Progenitor cell of endocrine pancreas (in vitro differentiated cells): ENCODE measurements around the gene BNC2. TPM values are rescaled to one million over a fixed set of nuclear protein-coding genes. Genes with fewer than 3 reads are reported as not detected.

ENCODE experiments used
- DNase-seq: peaks from one replicate; pipeline ENCODE4 v3.0.0; 2021; ENCODE audit warnings: low spot score; ENCODE audit not compliant: unreplicated experiment
- H3K27ac Mint-ChIP-seq: 2 replicates; pipeline ENCODE4 v1.8.0; 2021; ENCODE audit warnings: mild to moderate bottlenecking, moderate library complexity, mixed read lengths
- H3K27me3 Mint-ChIP-seq: 2 replicates; pipeline ENCODE4 v1.8.0; 2021; ENCODE audit warnings: mixed read lengths
- H3K36me3 Mint-ChIP-seq: 2 replicates; pipeline ENCODE4 v1.8.0; 2022; ENCODE audit warnings: mixed read lengths; ENCODE audit not compliant: insufficient read depth
- H3K4me1 Mint-ChIP-seq: 2 replicates; pipeline ENCODE4 v1.8.0; 2021; ENCODE audit warnings: low read depth, mixed read lengths
- H3K4me3 Mint-ChIP-seq: 2 replicates; pipeline ENCODE4 v1.8.0; 2021; ENCODE audit warnings: low read depth, mild to moderate bottlenecking, moderate library complexity, mixed read lengths
- H3K9me3 Mint-ChIP-seq: 2 replicates; pipeline ENCODE4 v1.8.0; 2021; ENCODE audit warnings: low read depth, mixed read lengths
- total RNA-seq: library from RNA; stranded (reverse); gene quantifications from 2 replicates; pipeline ENCODE4 v1.2.1, GENCODE V29; 2021
- TF ChIP-seq, protein P1 (sequence below): fragments of 200-600 bp; sonication (generic); IDR thresholded peaks from one replicate; pipeline ENCODE4 v1.5.0; 2021; ENCODE audit warnings: antibody characterized with exemption, mild to moderate bottlenecking; ENCODE audit not compliant: unreplicated experiment

The BNC2 gene
- total RNA-seq, 1 donor from 2014 or later = 1.0 TPM

DNA sequence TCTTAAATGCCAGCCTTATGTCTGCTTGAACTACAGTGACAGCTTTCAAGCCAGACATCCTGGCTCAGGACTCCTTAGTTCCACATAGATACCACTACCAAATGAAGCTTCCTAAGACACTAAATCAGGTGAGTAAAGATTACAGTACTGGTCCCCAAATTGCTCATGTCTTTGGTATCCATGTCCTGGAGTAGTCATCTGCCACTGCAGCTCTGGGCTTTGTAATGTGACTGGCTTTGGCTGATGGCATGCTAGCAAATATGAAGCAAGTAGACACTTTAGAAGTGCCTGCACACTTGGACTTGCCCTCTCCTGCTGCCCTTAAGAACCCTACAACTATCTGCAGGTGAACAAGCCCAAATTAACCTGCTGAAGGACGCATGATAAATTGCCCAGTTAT, 334.9 kb downstream of the BNC2 start:
- no peaks in the 10 kb centered on the region for H3K27me3 Mint-ChIP-seq
- TF ChIP-seq, protein P1, sequence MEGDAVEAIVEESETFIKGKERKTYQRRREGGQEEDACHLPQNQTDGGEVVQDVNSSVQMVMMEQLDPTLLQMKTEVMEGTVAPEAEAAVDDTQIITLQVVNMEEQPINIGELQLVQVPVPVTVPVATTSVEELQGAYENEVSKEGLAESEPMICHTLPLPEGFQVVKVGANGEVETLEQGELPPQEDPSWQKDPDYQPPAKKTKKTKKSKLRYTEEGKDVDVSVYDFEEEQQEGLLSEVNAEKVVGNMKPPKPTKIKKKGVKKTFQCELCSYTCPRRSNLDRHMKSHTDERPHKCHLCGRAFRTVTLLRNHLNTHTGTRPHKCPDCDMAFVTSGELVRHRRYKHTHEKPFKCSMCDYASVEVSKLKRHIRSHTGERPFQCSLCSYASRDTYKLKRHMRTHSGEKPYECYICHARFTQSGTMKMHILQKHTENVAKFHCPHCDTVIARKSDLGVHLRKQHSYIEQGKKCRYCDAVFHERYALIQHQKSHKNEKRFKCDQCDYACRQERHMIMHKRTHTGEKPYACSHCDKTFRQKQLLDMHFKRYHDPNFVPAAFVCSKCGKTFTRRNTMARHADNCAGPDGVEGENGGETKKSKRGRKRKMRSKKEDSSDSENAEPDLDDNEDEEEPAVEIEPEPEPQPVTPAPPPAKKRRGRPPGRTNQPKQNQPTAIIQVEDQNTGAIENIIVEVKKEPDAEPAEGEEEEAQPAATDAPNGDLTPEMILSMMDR = no peak
- no peak for DNase-seq
- H3K9me3 Mint-ChIP-seq = no peaks in the 10 kb centered on the region
- H3K4me3 Mint-ChIP-seq = no peak overlapping the region
- H3K4me1 Mint-ChIP-seq = no peaks in the 10 kb centered on the region
- no peak overlapping the region for H3K27ac Mint-ChIP-seq
- H3K36me3 Mint-ChIP-seq = no peaks in the 10 kb centered on the region

DNA sequence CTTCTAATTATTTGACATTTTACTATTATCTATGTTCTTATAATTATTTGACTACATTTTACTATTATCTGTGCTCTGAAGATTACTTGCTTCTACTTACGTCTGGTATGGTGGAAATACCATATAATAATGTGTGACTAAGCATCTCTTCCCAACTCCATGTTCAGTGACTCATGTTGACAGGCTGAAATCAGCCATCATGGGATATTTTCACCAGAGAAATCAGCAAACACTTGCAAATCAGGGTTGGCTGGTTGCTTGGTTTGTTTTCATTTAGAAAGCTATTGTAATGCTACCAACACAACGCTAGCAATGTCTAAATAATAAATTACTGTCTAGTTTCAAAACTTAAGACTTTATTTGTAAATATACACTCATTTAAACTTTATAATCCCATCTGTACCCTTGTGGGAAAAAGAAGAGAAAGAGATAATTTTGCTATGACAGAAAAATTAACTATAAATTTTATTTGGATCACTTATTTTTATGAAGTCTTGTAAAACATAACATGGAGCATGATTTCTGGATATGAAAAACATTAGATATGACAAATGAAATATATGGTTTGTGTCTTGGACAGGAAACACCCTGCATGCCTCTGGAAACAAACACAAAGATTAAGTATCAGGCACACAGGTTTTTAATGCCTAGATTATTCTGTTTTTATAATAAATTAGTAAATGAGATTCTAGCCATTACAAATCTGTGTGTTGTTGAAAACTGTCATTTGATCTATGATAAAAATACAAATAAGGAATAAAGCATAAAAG, 337.6 kb downstream of the BNC2 start:
- no peaks in the 10 kb centered on the region for H3K4me1 Mint-ChIP-seq
- TF ChIP-seq, protein P1 = no peak
- H3K27ac Mint-ChIP-seq = no peak overlapping the region
- no peaks in the 10 kb centered on the region for H3K27me3 Mint-ChIP-seq
- no peak for DNase-seq
- H3K9me3 Mint-ChIP-seq = no peaks in the 10 kb centered on the region
- no peaks in the 10 kb centered on the region for H3K36me3 Mint-ChIP-seq
- H3K4me3 Mint-ChIP-seq = no peak overlapping the region

DNA sequence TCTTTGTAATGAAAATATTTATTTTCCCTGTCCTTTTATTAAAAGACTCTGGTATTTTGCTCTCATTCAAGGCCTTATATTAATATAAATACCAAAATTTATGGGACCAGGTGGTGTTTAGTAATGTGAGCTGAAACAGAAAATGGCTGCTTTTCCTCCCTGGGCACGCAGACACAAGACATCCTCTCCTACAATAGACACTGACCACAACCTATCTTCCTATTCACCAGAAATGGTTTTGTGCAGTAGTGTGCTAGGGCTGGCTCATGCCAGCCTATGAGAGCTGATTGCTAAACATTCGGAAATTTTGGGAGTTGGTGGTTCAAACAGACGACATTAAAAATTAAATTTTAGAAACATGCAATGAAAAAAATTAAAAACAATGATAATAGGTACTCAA, 338.2 kb downstream of the BNC2 start:
- H3K27ac Mint-ChIP-seq = no peak overlapping the region
- no peaks in the 10 kb centered on the region for H3K27me3 Mint-ChIP-seq
- no peak for DNase-seq
- TF ChIP-seq, protein P1 = no peak
- H3K4me3 Mint-ChIP-seq = no peak overlapping the region
- H3K9me3 Mint-ChIP-seq = no peaks in the 10 kb centered on the region
- no peaks in the 10 kb centered on the region for H3K36me3 Mint-ChIP-seq
- no peaks in the 10 kb centered on the region for H3K4me1 Mint-ChIP-seq

DNA sequence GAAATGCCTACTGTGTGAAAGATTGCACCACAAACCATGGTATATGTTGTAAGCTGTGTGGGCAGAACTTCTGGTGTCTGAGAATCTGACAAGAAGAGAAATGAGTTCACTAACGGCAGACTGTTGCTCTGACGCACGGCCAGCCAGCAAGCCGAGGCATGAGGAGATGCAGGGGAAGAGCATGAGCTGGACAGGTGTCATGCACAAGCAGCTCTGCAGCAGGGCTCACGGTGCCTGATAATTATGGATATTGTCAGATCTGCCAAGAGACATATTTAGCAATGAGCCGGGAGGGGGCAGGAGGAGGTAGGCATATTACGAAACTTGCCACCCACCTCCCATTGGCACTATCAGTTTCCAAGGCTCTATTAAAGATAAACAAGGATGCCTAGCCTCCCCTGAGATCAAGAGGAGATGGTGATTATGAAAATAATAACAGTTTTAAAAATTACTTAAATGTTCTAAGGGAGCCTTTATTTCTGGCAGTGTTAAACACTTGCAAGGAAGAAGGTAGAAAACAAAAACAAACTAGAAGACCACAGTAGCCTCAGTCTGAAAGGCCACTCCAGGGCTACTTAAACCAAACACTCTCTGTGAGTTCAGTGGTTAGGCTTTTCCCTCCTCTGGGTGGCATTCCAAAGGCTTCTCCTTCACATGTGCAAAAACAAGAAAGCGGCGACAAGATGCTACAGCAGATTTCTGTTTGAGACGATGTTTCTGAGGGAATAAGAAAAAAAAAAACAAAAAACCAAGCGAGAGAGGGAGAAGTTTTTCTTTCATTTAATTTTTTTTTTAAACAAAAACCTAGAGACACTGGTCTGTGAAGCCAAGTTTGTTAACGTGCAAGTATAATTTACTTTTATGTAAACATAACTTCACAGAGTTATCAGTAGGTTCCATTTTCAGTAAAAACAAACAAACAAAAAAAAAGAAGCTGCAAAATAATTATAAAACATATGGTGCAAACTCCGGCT, 339.5 kb downstream of the BNC2 start:
- Mint-ChIP-seq H3K36me3 (no peaks in the 10 kb centered on the region), H3K27ac (no peak overlapping the region), H3K27me3 (peaks cover 5% of the 10 kb centered on the region), H3K4me1 (no peaks in the 10 kb centered on the region), H3K9me3 (no peaks in the 10 kb centered on the region), H3K4me3 (no peak overlapping the region)
- DNase-seq = no peak
- TF ChIP-seq, protein P1 = no peak

DNA sequence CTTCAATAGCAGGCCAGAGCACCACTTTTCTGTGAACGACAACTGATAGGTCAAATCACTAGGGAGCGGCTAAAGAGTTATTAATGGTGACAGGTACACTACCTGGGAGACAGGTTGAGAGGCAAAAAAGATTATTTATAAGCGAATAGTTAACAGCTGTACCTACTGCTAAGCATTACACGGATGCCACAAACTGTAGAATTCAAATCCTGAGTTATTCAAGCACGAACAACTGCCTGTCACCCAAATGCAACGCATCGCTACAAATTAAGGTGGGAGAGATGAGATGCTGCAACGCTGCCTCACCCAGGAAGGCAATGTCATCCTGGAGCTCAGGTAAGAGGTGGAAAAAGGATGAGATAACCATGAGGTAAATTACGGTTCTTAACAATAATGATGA, 342.9 kb downstream of the BNC2 start:
- no peak for DNase-seq
- peaks cover 5% of the 10 kb centered on the region for H3K27me3 Mint-ChIP-seq
- H3K36me3 Mint-ChIP-seq = no peaks in the 10 kb centered on the region
- no peaks in the 10 kb centered on the region for H3K9me3 Mint-ChIP-seq
- no peaks in the 10 kb centered on the region for H3K4me1 Mint-ChIP-seq
- no peak overlapping the region for H3K4me3 Mint-ChIP-seq
- no peak overlapping the region for H3K27ac Mint-ChIP-seq
- TF ChIP-seq, protein P1 = no peak
